ENCODE measurements around the gene SLC10A7.

Gene SLC10A7

DNA sequence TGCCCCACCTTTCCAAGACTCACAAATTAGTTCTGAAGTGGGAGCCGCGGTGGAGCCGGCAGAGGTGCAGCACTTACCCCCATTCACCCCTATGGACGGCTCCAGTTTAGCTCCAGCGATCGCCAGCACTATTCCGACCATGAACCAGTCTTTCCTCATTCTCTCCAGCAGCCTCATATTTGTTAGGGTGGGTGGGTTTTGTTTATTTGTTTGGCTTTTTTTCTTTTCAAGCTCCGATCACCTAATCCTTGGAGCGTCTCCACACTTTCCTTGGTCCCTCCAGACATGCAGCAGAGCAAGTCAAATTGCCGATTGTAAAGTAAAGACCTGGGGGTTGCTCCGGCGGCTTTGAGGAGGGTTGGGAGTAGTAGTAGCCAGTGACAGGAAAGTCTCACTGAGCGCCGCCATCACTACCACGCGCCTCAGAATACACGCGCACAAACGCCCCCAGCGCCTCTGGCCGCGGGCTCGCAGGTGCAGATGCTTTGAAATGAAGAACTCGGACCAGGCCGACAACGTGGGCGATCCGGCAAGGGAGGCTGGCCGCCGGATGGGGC lies at the start of gene SLC10A7:
Gene SLC10A7 (minus strand): TSS at position 400 of the 557 bp plus-strand sequence. CDS start 223 bp downstream, at position 177.
- no peaks in the 10 kb centered on the region for H3K27me3 ChIP-seq (ENCODE audit: control insufficient read depth in 1 of 2, insufficient read depth in 2 of 2, low read length in 2 of 2)
- H3K4me3 ChIP-seq (ENCODE audit: low read depth in 1 of 2, low read length in 2 of 2) = peak within 1 kb of the TSS; percentile 95 to 98
- H3K9ac ChIP-seq (ENCODE audit: low read depth in 1 of 2, low read length in 2 of 2) = peak within 1 kb of the TSS; percentile 93 to 97
- no peaks in the 10 kb centered on the region for H3K36me3 ChIP-seq (ENCODE audit: control insufficient read depth in 1 of 2, insufficient read depth in 2 of 2, low read length in 2 of 2)
- peak within 1 kb of the TSS; percentile 58 for H3K27ac ChIP-seq (ENCODE audit: low read depth, low read length)
- no peaks in the 10 kb centered on the region for H3K9me3 ChIP-seq (ENCODE audit: control insufficient read depth in 1 of 2, low read length in 2 of 2)
- H3K4me1 ChIP-seq (ENCODE audit: control insufficient read depth in 1 of 2, insufficient read depth in 2 of 2, low read length in 2 of 2) = peaks cover 16 to 18% of the 10 kb centered on the region in 2 donors

GRCh38 chr4:146567396-146567795 lies 45.7 kb upstream of the SLC10A7 start:
- no peak overlapping the region for H3K9ac ChIP-seq (ENCODE audit: low read depth in 1 of 2, low read length in 2 of 2)
- no peaks in the 10 kb centered on the region for H3K4me1 ChIP-seq (ENCODE audit: control insufficient read depth in 1 of 2, insufficient read depth in 2 of 2, low read length in 2 of 2)
- no peaks in the 10 kb centered on the region for H3K36me3 ChIP-seq (ENCODE audit: control insufficient read depth in 1 of 2, insufficient read depth in 2 of 2, low read length in 2 of 2)
- no peak overlapping the region for H3K27ac ChIP-seq (ENCODE audit: low read depth, low read length)
- H3K27me3 ChIP-seq (ENCODE audit: control insufficient read depth in 1 of 2, insufficient read depth in 2 of 2, low read length in 2 of 2) = no peaks in the 10 kb centered on the region
- no peak overlapping the region for H3K4me3 ChIP-seq (ENCODE audit: low read depth in 1 of 2, low read length in 2 of 2)
- H3K9me3 ChIP-seq (ENCODE audit: control insufficient read depth in 1 of 2, low read length in 2 of 2) = no peaks in the 10 kb centered on the region

GRCh38 chr4:146564492-146564891 lies 42.8 kb upstream of the SLC10A7 start:
- Histone ChIP-seq H3K9ac (ENCODE audit: low read depth in 1 of 2, low read length in 2 of 2) (no peak overlapping the region), H3K4me1 (ENCODE audit: control insufficient read depth in 1 of 2, insufficient read depth in 2 of 2, low read length in 2 of 2) (no peaks in the 10 kb centered on the region), H3K27ac (ENCODE audit: low read depth, low read length) (no peak overlapping the region), H3K27me3 (ENCODE audit: control insufficient read depth in 1 of 2, insufficient read depth in 2 of 2, low read length in 2 of 2) (no peaks in the 10 kb centered on the region), H3K36me3 (ENCODE audit: control insufficient read depth in 1 of 2, insufficient read depth in 2 of 2, low read length in 2 of 2) (no peaks in the 10 kb centered on the region), H3K9me3 (ENCODE audit: control insufficient read depth in 1 of 2, low read length in 2 of 2) (no peaks in the 10 kb centered on the region), H3K4me3 (ENCODE audit: low read depth in 1 of 2, low read length in 2 of 2) (no peak overlapping the region)

DNA sequence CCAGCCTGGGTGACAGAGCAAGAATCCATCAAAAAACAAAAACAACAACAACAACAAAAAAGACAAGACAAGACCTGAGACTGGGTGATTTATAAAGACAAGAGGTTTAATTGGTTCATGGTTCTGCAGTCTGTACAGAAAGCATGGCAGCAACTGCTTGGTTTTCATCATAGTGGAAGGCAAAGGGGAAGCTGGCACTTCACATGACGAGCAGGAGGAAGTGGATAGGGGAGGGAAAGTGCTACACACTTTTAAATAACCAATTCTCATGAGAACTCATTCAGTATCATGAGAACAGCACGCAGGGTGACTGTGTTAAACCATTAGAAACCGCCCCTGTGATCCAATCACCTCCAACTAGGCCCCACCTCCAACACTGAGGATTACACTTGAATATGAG lies 28.4 kb upstream of the SLC10A7 start:
- no peak overlapping the region for H3K9ac ChIP-seq (ENCODE audit: low read depth in 1 of 2, low read length in 2 of 2)
- no peak overlapping the region for H3K4me3 ChIP-seq (ENCODE audit: low read depth in 1 of 2, low read length in 2 of 2)
- H3K9me3 ChIP-seq (ENCODE audit: control insufficient read depth in 1 of 2, low read length in 2 of 2) = no peaks in the 10 kb centered on the region
- H3K27ac ChIP-seq (ENCODE audit: low read depth, low read length) = no peak overlapping the region
- no peaks in the 10 kb centered on the region for H3K36me3 ChIP-seq (ENCODE audit: control insufficient read depth in 1 of 2, insufficient read depth in 2 of 2, low read length in 2 of 2)
- no peaks in the 10 kb centered on the region for H3K4me1 ChIP-seq (ENCODE audit: control insufficient read depth in 1 of 2, insufficient read depth in 2 of 2, low read length in 2 of 2)
- H3K27me3 ChIP-seq (ENCODE audit: control insufficient read depth in 1 of 2, insufficient read depth in 2 of 2, low read length in 2 of 2) = no peaks in the 10 kb centered on the region

GRCh38 chr4:146548443-146548842 lies 26.7 kb upstream of the SLC10A7 start:
- H3K27ac ChIP-seq (ENCODE audit: low read depth, low read length) = no peak overlapping the region
- no peak overlapping the region for H3K4me3 ChIP-seq (ENCODE audit: low read depth in 1 of 2, low read length in 2 of 2)
- peaks cover 0 to 2% of the 10 kb centered on the region in 2 donors for H3K9me3 ChIP-seq (ENCODE audit: control insufficient read depth in 1 of 2, low read length in 2 of 2)
- H3K36me3 ChIP-seq (ENCODE audit: control insufficient read depth in 1 of 2, insufficient read depth in 2 of 2, low read length in 2 of 2) = no peaks in the 10 kb centered on the region
- H3K27me3 ChIP-seq (ENCODE audit: control insufficient read depth in 1 of 2, insufficient read depth in 2 of 2, low read length in 2 of 2) = no peaks in the 10 kb centered on the region
- H3K9ac ChIP-seq (ENCODE audit: low read depth in 1 of 2, low read length in 2 of 2) = no peak overlapping the region
- no peaks in the 10 kb centered on the region for H3K4me1 ChIP-seq (ENCODE audit: control insufficient read depth in 1 of 2, insufficient read depth in 2 of 2, low read length in 2 of 2)

GRCh38 chr4:146545102-146545501 lies 23.4 kb upstream of the SLC10A7 start:
- Histone ChIP-seq H3K27ac (ENCODE audit: low read depth, low read length) (no peak overlapping the region), H3K27me3 (ENCODE audit: control insufficient read depth in 1 of 2, insufficient read depth in 2 of 2, low read length in 2 of 2) (no peaks in the 10 kb centered on the region), H3K9ac (ENCODE audit: low read depth in 1 of 2, low read length in 2 of 2) (no peak overlapping the region), H3K36me3 (ENCODE audit: control insufficient read depth in 1 of 2, insufficient read depth in 2 of 2, low read length in 2 of 2) (no peaks in the 10 kb centered on the region), H3K4me3 (ENCODE audit: low read depth in 1 of 2, low read length in 2 of 2) (no peak overlapping the region), H3K4me1 (ENCODE audit: control insufficient read depth in 1 of 2, insufficient read depth in 2 of 2, low read length in 2 of 2) (no peaks in the 10 kb centered on the region), H3K9me3 (ENCODE audit: control insufficient read depth in 1 of 2, low read length in 2 of 2) (peaks cover 0 to 2% of the 10 kb centered on the region in 2 donors)

GRCh38 chr4:146534178-146534577 lies 12.4 kb upstream of the SLC10A7 start:
- no peak overlapping the region for H3K27ac ChIP-seq (ENCODE audit: low read depth, low read length)
- no peaks in the 10 kb centered on the region for H3K4me1 ChIP-seq (ENCODE audit: control insufficient read depth in 1 of 2, insufficient read depth in 2 of 2, low read length in 2 of 2)
- H3K4me3 ChIP-seq (ENCODE audit: low read depth in 1 of 2, low read length in 2 of 2) = no peak overlapping the region
- H3K36me3 ChIP-seq (ENCODE audit: control insufficient read depth in 1 of 2, insufficient read depth in 2 of 2, low read length in 2 of 2) = no peaks in the 10 kb centered on the region
- H3K9me3 ChIP-seq (ENCODE audit: control insufficient read depth in 1 of 2, low read length in 2 of 2) = no peaks in the 10 kb centered on the region
- no peak overlapping the region for H3K9ac ChIP-seq (ENCODE audit: low read depth in 1 of 2, low read length in 2 of 2)
- no peaks in the 10 kb centered on the region for H3K27me3 ChIP-seq (ENCODE audit: control insufficient read depth in 1 of 2, insufficient read depth in 2 of 2, low read length in 2 of 2)

DNA sequence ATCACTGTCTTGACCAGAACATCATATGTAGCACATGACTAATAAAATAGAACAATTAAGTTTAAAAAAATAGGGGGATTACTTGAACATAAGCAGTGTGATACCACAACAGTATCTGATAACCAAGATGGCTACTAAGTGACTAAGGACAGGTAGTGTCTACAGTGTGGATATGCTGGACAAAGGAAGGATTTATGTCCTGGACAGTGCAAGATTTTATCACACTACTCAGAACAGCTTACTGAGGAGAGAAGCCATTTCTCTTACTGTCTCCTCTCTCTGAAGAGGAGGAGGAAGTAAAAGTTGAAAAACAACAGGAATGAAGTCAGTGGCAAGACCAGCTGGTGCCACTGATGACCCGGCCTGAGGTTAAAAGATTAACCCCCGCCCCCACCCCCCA lies 4.0 kb upstream of the SLC10A7 start:
- Histone ChIP-seq H3K36me3 (ENCODE audit: control insufficient read depth in 1 of 2, insufficient read depth in 2 of 2, low read length in 2 of 2) (no peaks in the 10 kb centered on the region), H3K9me3 (ENCODE audit: control insufficient read depth in 1 of 2, low read length in 2 of 2) (no peaks in the 10 kb centered on the region), H3K4me1 (ENCODE audit: control insufficient read depth in 1 of 2, insufficient read depth in 2 of 2, low read length in 2 of 2) (peaks cover 6 to 7% of the 10 kb centered on the region in 2 donors), H3K9ac (ENCODE audit: low read depth in 1 of 2, low read length in 2 of 2) (no peak overlapping the region), H3K27me3 (ENCODE audit: control insufficient read depth in 1 of 2, insufficient read depth in 2 of 2, low read length in 2 of 2) (no peaks in the 10 kb centered on the region), H3K27ac (ENCODE audit: low read depth, low read length) (no peak overlapping the region), H3K4me3 (ENCODE audit: low read depth in 1 of 2, low read length in 2 of 2) (no peak overlapping the region)

DNA sequence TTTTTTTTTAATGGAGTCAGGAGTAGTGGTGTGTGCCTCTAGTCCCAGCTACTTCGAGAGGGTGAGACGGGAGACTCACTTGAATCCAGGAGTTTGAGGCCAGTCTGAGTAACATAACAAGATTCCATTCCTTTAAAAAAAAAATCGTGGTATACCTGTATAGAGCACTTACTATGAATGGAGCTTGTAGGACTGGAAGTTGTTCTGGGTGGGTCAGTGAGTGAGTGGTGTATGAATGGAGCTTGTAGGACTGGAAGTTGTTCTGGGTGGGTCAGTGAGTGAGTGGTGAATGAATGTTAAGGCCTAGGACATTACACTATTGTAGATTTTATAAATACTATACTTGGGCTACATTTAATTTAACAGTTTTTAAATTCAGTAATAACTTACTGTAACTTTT lies 2.9 kb upstream of the SLC10A7 start:
- Histone ChIP-seq H3K9me3 (ENCODE audit: control insufficient read depth in 1 of 2, low read length in 2 of 2) (no peaks in the 10 kb centered on the region), H3K27ac (ENCODE audit: low read depth, low read length) (no peak overlapping the region), H3K27me3 (ENCODE audit: control insufficient read depth in 1 of 2, insufficient read depth in 2 of 2, low read length in 2 of 2) (no peaks in the 10 kb centered on the region), H3K9ac (ENCODE audit: low read depth in 1 of 2, low read length in 2 of 2) (no peak overlapping the region), H3K4me3 (ENCODE audit: low read depth in 1 of 2, low read length in 2 of 2) (no peak overlapping the region), H3K4me1 (ENCODE audit: control insufficient read depth in 1 of 2, insufficient read depth in 2 of 2, low read length in 2 of 2) (peaks cover 16 to 18% of the 10 kb centered on the region in 2 donors), H3K36me3 (ENCODE audit: control insufficient read depth in 1 of 2, insufficient read depth in 2 of 2, low read length in 2 of 2) (no peaks in the 10 kb centered on the region)

DNA sequence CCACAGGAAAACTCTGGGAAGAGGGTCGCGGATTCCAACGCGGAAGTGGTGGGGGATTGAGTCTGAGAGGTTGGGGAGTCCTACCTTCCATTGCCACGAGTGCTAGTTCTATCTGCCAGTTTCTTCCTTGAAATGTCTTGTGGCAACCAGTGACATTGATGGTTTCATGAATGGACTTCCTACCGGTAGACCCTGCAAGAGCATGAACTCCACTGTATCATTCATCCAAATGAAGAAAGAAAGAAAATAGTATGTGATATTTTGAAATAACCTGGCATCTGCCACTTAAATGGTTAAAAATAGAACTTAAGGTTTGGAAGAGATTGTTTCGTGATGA lies 1.1 kb upstream of the SLC10A7 start:
- peak overlapping the region; percentile 47 for H3K27ac ChIP-seq (ENCODE audit: low read depth, low read length)

More for the DNA sequence above, 1.1 kb upstream of the SLC10A7 start:
- peaks cover 16 to 18% of the 10 kb centered on the region in 2 donors for H3K4me1 ChIP-seq (ENCODE audit: control insufficient read depth in 1 of 2, insufficient read depth in 2 of 2, low read length in 2 of 2)
- H3K9me3 ChIP-seq (ENCODE audit: control insufficient read depth in 1 of 2, low read length in 2 of 2) = no peaks in the 10 kb centered on the region
- H3K9ac ChIP-seq (ENCODE audit: low read depth in 1 of 2, low read length in 2 of 2) = peak overlapping the region; percentile 93 to 97
- peak overlapping the region; percentile 95 to 98 for H3K4me3 ChIP-seq (ENCODE audit: low read depth in 1 of 2, low read length in 2 of 2)
- no peaks in the 10 kb centered on the region for H3K27me3 ChIP-seq (ENCODE audit: control insufficient read depth in 1 of 2, insufficient read depth in 2 of 2, low read length in 2 of 2)
- no peaks in the 10 kb centered on the region for H3K36me3 ChIP-seq (ENCODE audit: control insufficient read depth in 1 of 2, insufficient read depth in 2 of 2, low read length in 2 of 2)

Data from duodenal mucosa (tissue), 2 donors.